NCI-H1930 (cell line): Measurements from ENCODE around the gene TMEM107.
A peak's percentile ranks its signal among the peaks of the same experiment; 100 is the strongest.

Experiments used
- DNase-seq, 2 experiments: peaks; one replicate each; lab custom pipeline; 2025; lab: John Stamatoyannopoulos, UW

The TMEM107 gene

GRCh38 chr17:8150194-8151119 lies 25.7 kb downstream of the TMEM107 start:
- no peak for DNase-seq

- DNase-seq = no peak
Observed at GRCh38 chr17:8149419-8150193, 26.6 kb downstream of the TMEM107 start.

GRCh38 chr17:8148560-8148959 lies 27.6 kb downstream of the TMEM107 start:
- DNase-seq = no peak

GRCh38 chr17:8147805-8148404 lies 28.3 kb downstream of the TMEM107 start:
- DNase-seq = no peak

- DNase-seq = no peak
Observed at GRCh38 chr17:8147141-8147804, 28.9 kb downstream of the TMEM107 start.

GRCh38 chr17:8146381-8147140 lies 29.6 kb downstream of the TMEM107 start:
- DNase-seq = no peak

GRCh38 chr17:8145811-8146210 lies 30.4 kb downstream of the TMEM107 start:
- DNase-seq = no peak

GRCh38 chr17:8144401-8145231 lies 31.6 kb downstream of the TMEM107 start:
- no peak for DNase-seq

GRCh38 chr17:8143581-8144400 lies 32.4 kb downstream of the TMEM107 start:
- no peak for DNase-seq

- DNase-seq = no peak
Observed at GRCh38 chr17:8142887-8143580, 33.1 kb downstream of the TMEM107 start.

- DNase-seq = no peak
Observed at GRCh38 chr17:8142158-8142886, 33.9 kb downstream of the TMEM107 start.

GRCh38 chr17:8141741-8142140 lies 34.4 kb downstream of the TMEM107 start:
- no peak for DNase-seq

- DNase-seq = no peak
Observed at GRCh38 chr17:8141045-8141444, 35.1 kb downstream of the TMEM107 start.

- DNase-seq = no peak
Observed at GRCh38 chr17:8140065-8141029, 35.8 kb downstream of the TMEM107 start.

GRCh38 chr17:8138672-8139371 lies 37.4 kb downstream of the TMEM107 start:
- peak; percentile 93 to 97 for DNase-seq

- no peak for DNase-seq
Observed at GRCh38 chr17:8138374-8138671, 37.9 kb downstream of the TMEM107 start.
